ENCODE results near the gene PPP2R2B. TPM values are rescaled to one million over a fixed set of nuclear protein-coding genes. Genes with fewer than 3 reads are reported as not detected.

Gene PPP2R2B
- total and polyA plus RNA-seq, 2 of the 4 experiments (the other 2 are of a cell fraction): not detected

GRCh38 chr5:146765089-146765832 lies 113.3 kb downstream of the PPP2R2B start:
- Histone ChIP-seq H4K5ac (ENCODE audit: low read depth, low read length) (no peak overlapping the region), H2BK120ac (ENCODE audit: low read depth, low read length) (no peak overlapping the region), H4K8ac (ENCODE audit: low read depth in 2 of 2, low read length in 2 of 2) (no peak overlapping the region), H3K9me1 (ENCODE audit: insufficient read depth, low read length) (no peaks in the 10 kb centered on the region), H3K9ac (ENCODE audit: low read depth, low read length) (no peak overlapping the region), H3K27ac (ENCODE audit: insufficient read depth, low read length) (no peak overlapping the region), H3K79me1 (ENCODE audit: low read depth in 1 of 2, low read length in 2 of 2) (no peaks in the 10 kb centered on the region), H3K4me2 (ENCODE audit: low read depth, low read length) (no peak overlapping the region), H2AFZ (replicated peaks; ENCODE audit: low read length, poor library complexity) (no peak overlapping the region), H2BK5ac (ENCODE audit: low read depth, low read length, poor library complexity, severe bottlenecking) (no peak overlapping the region), H3K23ac (ENCODE audit: low read depth, low read length) (no peak overlapping the region), H2BK20ac (ENCODE audit: low read depth, low read length) (no peak overlapping the region), H4K91ac (ENCODE audit: insufficient read depth, low read depth, low read length) (no peak overlapping the region), H3K27me3 (ENCODE audit: control insufficient read depth, insufficient read depth, low read length) (no peaks in the 10 kb centered on the region), H3K4ac (ENCODE audit: low read depth, low read length) (no peak overlapping the region), H3K36me3 (ENCODE audit: control insufficient read depth, insufficient read depth, low read length) (no peaks in the 10 kb centered on the region), H3K18ac (ENCODE audit: low read depth, low read length) (no peak overlapping the region), H4K20me1 (ENCODE audit: insufficient read depth, low read length) (no peaks in the 10 kb centered on the region), H3K4me3 (ENCODE audit: insufficient read depth, low read depth, low read length) (no peak overlapping the region), H3K14ac (replicated peaks; ENCODE audit: low read depth, low read length) (no peak overlapping the region), H3K9me3 (ENCODE audit: control insufficient read depth, insufficient read depth, low read length) (no peaks in the 10 kb centered on the region), H3K56ac (ENCODE audit: extremely low read depth, insufficient read depth, low read length) (no peak overlapping the region), H3K4me1 (ENCODE audit: control insufficient read depth, insufficient read depth, low read length) (no peaks in the 10 kb centered on the region), H2AK9ac (replicated peaks; ENCODE audit: low read depth, low read length, poor library complexity) (no peak overlapping the region), H2AK5ac (ENCODE audit: low read depth, low read length) (no peak overlapping the region), H2BK15ac (ENCODE audit: low read depth, low read length) (no peak overlapping the region)
- in situ Hi-C loops (cut with MboI; ENCODE audit: low sequenced_read_pairs): no loop called here
- dilution Hi-C loops (cut with HindIII; ENCODE audit: low sequenced_read_pairs, unreplicated experiment): no loop called here
- BruUV-seq (replicated peaks): no TSS peak
- intact Hi-C loops (cut with micrococcal nuclease): no loop called here
- DNase-seq: no peak
- CTCF ChIA-PET: no interaction called here
- POLR2A ChIA-PET (ENCODE audit: unreplicated experiment): no interaction called here
- TF ChIP-seq RFX5 (IDR thresholded peaks at IDR 0.05; ENCODE audit: low read depth, low read length) (no peak), CHD1 (IDR thresholded peaks at IDR 0.05; ENCODE audit: low read depth, low read length) (no peak), POLR2A (IDR thresholded peaks at IDR 0.05; ENCODE audit: low read depth, low read length) (no peak), MAZ (IDR thresholded peaks at IDR 0.05; ENCODE audit: borderline replicate concordance, low read depth, low read length) (no peak), RAD21 (IDR thresholded peaks at IDR 0.05; ENCODE audit: low read length) (no peak), BHLHE40 (IDR thresholded peaks at IDR 0.05; ENCODE audit: low read depth, low read length) (no peak), SMC3 (IDR thresholded peaks at IDR 0.05; ENCODE audit: low read depth, low read length) (no peak), MAFK (IDR thresholded peaks at IDR 0.05; ENCODE audit: low read depth, low read length) (no peak), RCOR1 (IDR thresholded peaks at IDR 0.05; ENCODE audit: insufficient replicate concordance, low read length) (no peak)
- TF ChIP-seq, protein P1, sequence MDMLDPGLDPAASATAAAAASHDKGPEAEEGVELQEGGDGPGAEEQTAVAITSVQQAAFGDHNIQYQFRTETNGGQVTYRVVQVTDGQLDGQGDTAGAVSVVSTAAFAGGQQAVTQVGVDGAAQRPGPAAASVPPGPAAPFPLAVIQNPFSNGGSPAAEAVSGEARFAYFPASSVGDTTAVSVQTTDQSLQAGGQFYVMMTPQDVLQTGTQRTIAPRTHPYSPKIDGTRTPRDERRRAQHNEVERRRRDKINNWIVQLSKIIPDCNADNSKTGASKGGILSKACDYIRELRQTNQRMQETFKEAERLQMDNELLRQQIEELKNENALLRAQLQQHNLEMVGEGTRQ (IDR thresholded peaks at IDR 0.05; ENCODE audit: low read depth, low read length): no peak
- ATAC-seq (ENCODE audit: low read depth): no peak
- WGBS, 2 experiments (ENCODE audit: extremely low coverage in 2 of 2, insufficient read length in 1 of 2): no CpG with 5 or more reads among the region's 2 CpGs
